ENCODE data around the gene NHSL2.
A peak's percentile ranks its signal among the peaks of the same experiment; 100 is the strongest.

GRCh38 chrX:72126539-72127140 lies 216.0 kb downstream of the NHSL2 start:
- TF ChIP-seq CTCF (IDR thresholded peaks at IDR 0.05) (peak; percentile 78), ZFX (IDR thresholded peaks at IDR 0.05; ENCODE audit: borderline replicate concordance) (no peak)

Measured in 22Rv1 (cell line).